HTR-8/SVneo (cell line): ENCODE measurements around the gene LHX3.
"Not testable (repeated sequence)": the region's sequence is repeated elsewhere in the genome, so short reads cannot be mapped to it uniquely, and the experiment has no call there.

Experiments
- DNase-seq: peaks from one replicate; pipeline ENCODE4 v3.0.0; 2011; ENCODE audit warnings: low spot score, mixed read lengths; ENCODE audit not compliant: insufficient read length
- FAIRE-seq: peaks from 2 replicates; lab custom pipeline; 2011; peaks lifted over from hg19 to GRCh38; lab: Jason Lieb, UNC

The LHX3 gene

DNA sequence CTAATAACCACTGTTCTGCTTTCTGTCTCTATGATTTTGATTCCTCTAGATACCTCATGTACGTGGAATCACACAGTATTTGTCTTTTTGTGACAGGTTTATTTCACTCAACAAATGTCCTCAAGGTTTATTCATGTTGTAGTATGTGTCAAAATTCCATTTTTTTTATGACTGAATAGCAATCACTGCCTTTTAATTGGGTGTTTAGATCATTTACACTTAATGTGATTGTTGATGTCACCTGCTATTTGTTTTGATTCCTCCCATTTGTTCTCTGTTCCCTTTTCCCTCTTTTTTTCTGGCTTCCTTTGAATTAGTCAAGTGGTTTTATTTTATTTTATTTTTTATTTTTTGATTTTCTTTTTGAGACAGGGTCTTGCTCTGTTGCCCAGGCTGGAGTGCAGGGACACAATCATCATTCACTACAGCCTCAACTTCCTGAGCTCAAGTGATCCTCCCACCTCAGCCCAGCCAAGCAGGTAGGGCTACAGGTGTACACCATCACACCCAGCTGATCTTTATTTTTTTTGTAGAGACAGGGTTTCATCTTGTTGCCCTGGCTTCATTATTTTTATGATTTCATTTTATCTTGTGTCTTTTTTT, 41.6 kb downstream of the LHX3 start:
- FAIRE-seq = no peak
- DNase-seq = no peak

GRCh38 chr9:136160995-136161610, 43.8 kb downstream of the LHX3 start:
- peak; percentile 87 for FAIRE-seq
- no peak for DNase-seq

DNA sequence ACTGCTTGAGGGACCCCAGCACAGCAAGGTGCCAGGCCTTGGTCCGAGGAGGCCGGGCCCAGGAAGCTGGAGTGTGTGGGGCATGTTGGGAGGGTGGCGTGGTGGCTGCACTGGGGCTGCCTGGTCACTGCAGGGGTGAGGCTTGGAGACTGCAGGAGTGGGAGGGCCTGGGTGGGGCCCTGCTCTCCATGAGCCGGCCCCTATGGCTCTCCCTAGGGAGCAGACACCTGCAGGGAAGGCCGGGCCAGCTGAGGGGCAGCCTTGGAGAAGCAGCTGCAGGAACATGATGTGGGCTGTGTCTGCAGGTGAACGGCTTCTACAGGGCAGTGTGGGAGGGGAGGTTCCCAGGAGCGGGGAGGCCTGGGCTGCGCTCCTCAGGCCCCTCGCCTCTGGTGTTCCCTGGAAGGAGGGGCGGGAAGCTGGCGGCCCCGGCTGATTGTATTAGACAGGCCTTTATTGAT, 44.5 kb downstream of the LHX3 start:
- FAIRE-seq (no peak), DNase-seq (no peak)

- FAIRE-seq (no peak), DNase-seq (no peak)
Observed at GRCh38 chr9:136159851-136160250, 45.1 kb downstream of the LHX3 start.

DNA sequence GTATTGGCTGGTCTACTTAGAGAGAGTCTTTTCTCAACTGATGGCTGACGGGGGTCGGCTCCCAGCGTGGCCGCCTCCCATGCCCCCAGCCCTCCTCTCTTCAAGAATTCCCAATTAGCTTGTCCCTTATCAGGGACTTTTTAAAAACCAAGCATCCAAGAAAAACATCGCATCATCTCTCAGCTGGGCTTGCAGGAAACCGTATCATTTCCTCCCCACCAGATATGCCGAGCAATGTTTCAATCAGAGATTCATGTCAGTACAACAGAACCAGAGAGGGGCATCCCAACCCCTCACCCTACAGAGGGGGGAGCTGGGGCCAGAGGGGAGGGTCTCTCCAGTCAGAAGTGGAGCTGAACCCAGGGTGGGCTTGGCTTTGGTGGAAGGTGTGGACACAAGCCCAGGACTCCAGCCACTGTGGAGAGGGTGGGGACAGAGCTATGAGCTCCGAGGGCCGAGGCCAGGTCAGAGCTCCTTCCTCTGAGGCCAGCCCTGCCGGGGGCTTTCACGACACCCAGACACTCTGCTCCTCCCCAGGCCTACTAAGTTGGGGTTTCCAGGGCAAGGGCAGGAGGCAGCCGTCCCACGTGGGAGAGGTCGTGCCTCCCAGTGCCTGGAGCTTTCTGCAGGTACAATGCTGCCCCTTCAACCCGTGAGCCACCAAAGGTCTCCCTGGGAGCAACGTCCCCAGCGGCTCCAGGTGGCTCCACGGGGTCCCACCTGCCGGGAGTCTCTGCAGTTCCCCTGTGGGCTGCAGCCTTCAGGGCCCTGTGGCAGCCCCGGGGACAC, 47.3 kb downstream of the LHX3 start:
- FAIRE-seq (no peak), DNase-seq (no peak)

GRCh38 chr9:136156209-136157120, 48.5 kb downstream of the LHX3 start:
- no peak for DNase-seq
- FAIRE-seq = no peak

- FAIRE-seq = no peak
Observed at GRCh38 chr9:136155576-136155975, 49.4 kb downstream of the LHX3 start.

GRCh38 chr9:136154943-136155342, 50.0 kb downstream of the LHX3 start:
- DNase-seq (no peak), FAIRE-seq (no peak)

More at GRCh38 chr9:136155576-136155975, 49.4 kb downstream of the LHX3 start:
- DNase-seq = no peak

- no peak for DNase-seq
- FAIRE-seq = no peak
Observed at GRCh38 chr9:136153381-136154065, 51.4 kb downstream of the LHX3 start.

- DNase-seq = no peak
- no peak for FAIRE-seq
Observed at GRCh38 chr9:136152931-136153330, 52.0 kb downstream of the LHX3 start.

- DNase-seq (no peak), FAIRE-seq (no peak)
Observed at GRCh38 chr9:136152543-136152866, 52.4 kb downstream of the LHX3 start.

- no peak for FAIRE-seq
Observed at GRCh38 chr9:136151848-136152542, 52.9 kb downstream of the LHX3 start.

DNA sequence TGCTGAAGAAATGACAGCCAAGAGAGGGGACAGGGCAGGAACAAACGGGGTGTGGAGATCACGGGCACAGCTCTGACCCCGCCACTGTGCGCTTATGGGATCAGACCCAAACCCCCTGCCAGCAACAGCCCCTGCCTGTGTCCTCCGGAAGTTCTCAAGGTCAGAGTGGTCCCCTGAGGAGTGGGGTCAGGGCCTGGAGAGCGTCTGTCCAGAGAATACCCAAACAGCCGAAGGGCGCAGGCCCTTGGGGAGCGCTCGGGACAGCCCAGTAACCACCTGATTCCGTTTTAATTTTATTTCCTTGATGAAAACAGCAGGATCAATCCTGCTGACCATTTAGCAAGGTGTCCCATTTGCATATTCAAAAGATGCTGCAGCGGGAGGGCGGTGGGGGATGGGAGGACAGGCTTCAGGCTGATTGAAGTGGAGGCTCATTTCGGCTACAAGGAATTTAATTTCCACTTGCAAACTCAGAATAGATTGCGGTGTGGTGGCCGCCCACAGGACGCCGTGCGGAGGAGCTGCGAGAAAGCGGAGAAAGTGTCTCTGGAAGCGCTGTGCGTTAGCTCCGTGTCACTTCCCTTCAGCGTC, 53.6 kb downstream of the LHX3 start:
- FAIRE-seq = no peak
- DNase-seq = no peak

More at GRCh38 chr9:136151848-136152542, 52.9 kb downstream of the LHX3 start:
- no peak for DNase-seq

GRCh38 chr9:136150664-136151213, 54.2 kb downstream of the LHX3 start:
- not testable (repeated sequence) for DNase-seq, FAIRE-seq

- DNase-seq (no peak), FAIRE-seq (no peak)
Observed at GRCh38 chr9:136149853-136150252, 55.1 kb downstream of the LHX3 start.

DNA sequence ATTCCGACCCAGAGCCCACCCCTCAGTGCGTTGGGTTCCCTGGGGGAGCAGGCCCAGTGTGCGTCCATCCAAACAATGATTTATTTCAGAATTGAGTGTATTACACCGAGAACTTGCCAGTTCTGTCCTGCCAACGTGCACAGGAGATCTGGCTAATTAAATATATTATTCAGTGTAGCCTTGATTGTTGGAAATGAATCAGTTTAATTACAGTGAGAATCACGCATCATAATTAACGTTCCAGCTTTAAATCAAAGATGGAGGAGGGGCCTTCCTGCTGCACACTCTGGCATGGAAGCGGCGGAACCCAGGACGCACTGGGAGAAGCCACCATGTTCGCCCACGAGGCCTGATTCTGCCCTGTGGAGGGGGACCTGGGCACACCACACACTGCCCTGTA, 55.6 kb downstream of the LHX3 start:
- DNase-seq (no peak), FAIRE-seq (no peak)

DNA sequence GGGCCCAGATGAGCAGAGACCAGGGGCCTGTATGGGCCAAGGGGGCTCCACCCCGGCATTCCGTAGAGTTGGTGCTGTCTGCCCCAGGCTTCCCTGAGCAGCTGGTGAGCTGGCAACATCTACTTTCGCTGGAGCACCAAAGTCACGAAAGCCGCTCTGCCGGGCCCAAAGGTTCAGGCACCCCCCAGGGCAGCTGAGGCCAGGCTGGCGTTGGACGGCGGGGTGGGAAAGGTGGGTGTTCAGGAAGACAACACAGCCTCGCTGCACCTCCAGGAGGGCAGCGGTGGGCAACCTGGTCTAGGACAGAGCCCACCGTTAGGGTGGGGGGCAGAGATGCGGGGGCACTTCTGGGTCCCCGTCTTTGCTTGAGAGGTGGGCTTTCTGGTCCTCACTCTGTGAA, 56.2 kb downstream of the LHX3 start:
- no peak for DNase-seq
- FAIRE-seq = no peak

DNA sequence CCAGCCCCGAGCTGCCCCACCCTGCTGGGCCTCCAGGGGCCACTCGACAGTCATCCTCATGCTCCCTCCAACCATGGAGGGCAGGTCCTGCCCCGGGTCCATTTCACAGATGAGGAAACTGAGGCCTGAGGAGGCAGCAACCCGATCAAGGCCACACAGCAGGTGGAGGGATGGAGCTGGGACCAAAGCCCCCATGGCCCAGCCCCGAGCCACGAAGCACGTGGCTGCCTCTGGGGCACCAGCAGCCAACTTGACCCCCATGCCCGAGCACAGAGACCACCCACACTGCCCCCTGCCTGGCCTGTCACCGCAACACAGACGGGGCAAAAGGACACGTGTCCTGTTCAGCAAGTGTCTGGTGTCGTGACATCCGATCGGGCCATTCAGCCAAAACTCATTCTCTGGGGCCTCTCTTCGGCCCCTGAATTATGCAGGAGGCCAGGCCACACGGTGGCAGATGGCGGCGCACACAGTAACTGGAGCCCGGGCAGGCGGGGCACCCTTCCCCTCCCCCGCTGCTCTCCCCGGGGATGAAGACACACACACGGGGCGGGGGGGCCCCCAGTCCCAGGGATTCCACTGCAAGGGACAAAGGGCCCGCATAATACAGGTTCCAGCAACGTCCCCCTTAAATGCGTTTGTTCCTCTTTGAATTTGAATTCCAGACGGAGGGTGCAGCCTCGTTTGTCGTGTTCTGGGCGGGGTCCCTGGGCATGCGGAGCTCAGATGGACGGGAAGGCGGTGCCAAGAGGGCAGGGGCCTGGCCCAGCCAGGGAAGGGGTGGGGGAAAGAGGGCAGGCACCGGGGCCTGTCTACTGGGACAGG, 56.8 kb downstream of the LHX3 start:
- DNase-seq (no peak), FAIRE-seq (no peak)
